Ovary (tissue), 9 donors: ENCODE data around the gene ELMOD3. TPM values are rescaled to one million over a fixed set of nuclear protein-coding genes. Genes with fewer than 3 reads are reported as not detected.

ENCODE experiments used
- DNase-seq, 5 donors: peaks; one replicate each; pipeline ENCODE4 v3.0.0-alpha.2; 2019 to 2020
- H3K27ac ChIP-seq, 2 donors: fragments of 200-600 bp; one replicate each; pipeline versions ENCODE4 v1.5.1 to v1.8.0; 2019 to 2022
- H3K27me3 ChIP-seq: fragments of 200-600 bp; one replicate; pipeline ENCODE4 v1.8.0; 2022
- H3K36me3 ChIP-seq: fragments of 200-600 bp; sonication (generic); one replicate; pipeline ENCODE4 v1.5.1; 2019
- H3K4me1 ChIP-seq: one replicate; pipeline ENCODE4 v1.8.1; 2013; ENCODE audit warnings: mild to moderate bottlenecking, moderate library complexity; ENCODE audit not compliant: insufficient read depth
- H3K4me3 ChIP-seq: fragments of 200-600 bp; sonication (generic); one replicate; pipeline ENCODE4 v1.5.1; 2017
- H3K9me3 ChIP-seq, 2 donors: fragments of 200-600 bp in 1 of 2; sonication (generic) in 1 of 2; one replicate each; pipeline versions ENCODE4 v1.5.1 to v1.8.1; 2013 to 2019; ENCODE audit warnings: mild to moderate bottlenecking in 1 of 2, moderate library complexity in 1 of 2
- CTCF ChIP-seq, 3 donors: fragments of 450-650 bp in 2 of 3; fragments of 200-600 bp in 1 of 3; IDR thresholded peaks; one replicate each; pipeline versions ENCODE4 v1.5.1 to v1.8.0; 2016 to 2022; ENCODE audit warnings: antibody characterized with exemption in 3 of 3, mild to moderate bottlenecking in 1 of 3
- EP300 ChIP-seq: sonication (generic); formaldehyde crosslinking; IDR thresholded peaks from one replicate; pipeline ENCODE4 v1.6.1; 2017; ENCODE audit warnings: antibody characterized with exemption
- POLR2A ChIP-seq: fragments of 450-650 bp; IDR thresholded peaks from one replicate; pipeline ENCODE4 v1.6.1; 2017; ENCODE audit warnings: antibody characterized with exemption, mild to moderate bottlenecking, moderate library complexity
- WGBS, 3 donors: extraction: QIAGEN DNeasy Blood & Tissue Kit in 1 of 3; methylation state at CpG; one replicate each; pipeline versions ENCODE4 v1.1.5 to v1.1.7; 2013 to 2017; 5-methylcytosine and 5-hydroxymethylcytosine counted together
- intact Hi-C, 4 donors: fragments of 100-400 bp; cut with DNase I; formaldehyde crosslinking; loops; one replicate each; pipeline versions ENCODE4 v1.11.0 to v1.15.1; 2022 to 2023
- polyA plus RNA-seq, 2 donors: library from polyadenylated mRNA; stranded (reverse); fragments of 200-250 nt in 1 of 2; fragments of 350-450 nt in 1 of 2; fragmentation: Illumina TruSeq in 1 of 2; extraction: RNeasy Lipid Tissue Mini Kit (QIAGEN cat#74804) in 1 of 2; gene quantifications; one replicate each; pipeline ENCODE4 v1.2.3, GENCODE V29; 2013 to 2014
- total RNA-seq, 7 donors: library from RNA; depleted of rRNA in 2 of 7; stranded (reverse); fragments of >200 nt in 2 of 7; fragmentation: NEBNext Ultra II Directional in 3 of 7; extraction: Animal tissue kit (Norgen Biotek cat#: 25700) in 3 of 7; gene quantifications; one replicate each; pipeline versions ENCODE4 v1.1.0 to v1.2.4, GENCODE V29; 2016 to 2023
- donor health status: DM: no; HTN: no; CAD: no; lungs with moderate emphysema.
- donor health status: DM: no; HTN: no; CAD: no.
- donor health status: Bipolar disorder and iron deficiency.
- donor health status: DM: yes; HTN: yes; CAD: no.
- donor health status: DM: no; HTN: no; CAD: no.
- donor health status: DM: yes; HTN: yes; CAD: no.

The ELMOD3 gene
- total and polyA plus RNA-seq, 9 donors = 13.0 to 23.0 (median 17.3) TPM

GRCh38 chr2:85429924-85430289 lies 75.3 kb downstream of the ELMOD3 start:
- TF ChIP-seq CTCF (IDR thresholded peaks at IDR 0.05) (no peak), EP300 (no peak), POLR2A (no peak)
- H3K4me3 ChIP-seq = no peak overlapping the region
- no peak overlapping the region for H3K27ac ChIP-seq
- H3K27me3 ChIP-seq = no peaks in the 10 kb centered on the region
- intact Hi-C loops = no loop called here
- WGBS, 3 donors = 94 to 99% (median 96%) methylated on average over 2 of the region's 2 CpGs
- H3K9me3 ChIP-seq = no peaks in the 10 kb centered on the region
- peaks cover 7% of the 10 kb centered on the region for H3K4me1 ChIP-seq
- H3K36me3 ChIP-seq = no peaks in the 10 kb centered on the region
- no peak for DNase-seq

GRCh38 chr2:85430752-85431569 lies 76.4 kb downstream of the ELMOD3 start:
- peak in 1 of 5 donors; percentile 44 for DNase-seq
- 71 to 83% (median 75%) methylated on average over 16 of the region's 16 CpGs for WGBS, 3 donors
- no peak overlapping the region for H3K4me3 ChIP-seq
- peaks cover 7% of the 10 kb centered on the region for H3K4me1 ChIP-seq
- intact Hi-C loops = no loop called here
- H3K36me3 ChIP-seq = no peaks in the 10 kb centered on the region
- H3K27ac ChIP-seq = no peak overlapping the region
- no peaks in the 10 kb centered on the region for H3K9me3 ChIP-seq
- no peaks in the 10 kb centered on the region for H3K27me3 ChIP-seq
- TF ChIP-seq EP300 = no peak
- no peak for TF ChIP-seq POLR2A

- intact Hi-C loops = no loop called here
- no peaks in the 10 kb centered on the region for H3K9me3 ChIP-seq
- no peaks in the 10 kb centered on the region for H3K27me3 ChIP-seq
- peaks cover 7% of the 10 kb centered on the region for H3K4me1 ChIP-seq
- DNase-seq = no peak
- H3K36me3 ChIP-seq = no peaks in the 10 kb centered on the region
- no peak overlapping the region for H3K4me3 ChIP-seq
- no peak for TF ChIP-seq POLR2A
- no peak for TF ChIP-seq EP300
- TF ChIP-seq CTCF (IDR thresholded peaks at IDR 0.05) = no peak
- no peak overlapping the region for H3K27ac ChIP-seq
- 83 to 86% (median 84%) methylated on average over 10 of the region's 10 CpGs for WGBS, 3 donors
Observed at GRCh38 chr2:85431570-85432205, 77.1 kb downstream of the ELMOD3 start.

GRCh38 chr2:85433511-85434089 lies 79.0 kb downstream of the ELMOD3 start:
- Histone ChIP-seq H3K9me3 (no peaks in the 10 kb centered on the region), H3K4me3 (no peak overlapping the region), H3K4me1 (peaks cover 17% of the 10 kb centered on the region), H3K36me3 (no peaks in the 10 kb centered on the region), H3K27ac (peak overlapping the region; percentile 44 to 76), H3K27me3 (no peaks in the 10 kb centered on the region)
- DNase-seq = peak; percentile 89 to 95 (median 91)
- WGBS, 3 donors = 12 to 24% (median 22%) methylated on average over 6 of the region's 6 CpGs
- TF ChIP-seq CTCF (IDR thresholded peaks at IDR 0.05) = no peak
- no peak for TF ChIP-seq EP300
- no peak for TF ChIP-seq POLR2A
- intact Hi-C loops = no loop called here
